Measurements from ENCODE around the gene HOXB8.

The HOXB8 gene

GRCh38 chr17:48624118-48624517, 9.0 kb upstream of the HOXB8 start:
- H3K9me3 Mint-ChIP-seq, result no peaks in the 10 kb centered on the region
- H3K36me3 Mint-ChIP-seq, result no peaks in the 10 kb centered on the region
- no peak overlapping the region for H3K4me3 Mint-ChIP-seq
- peaks cover 100% of the 10 kb centered on the region for H3K27me3 Mint-ChIP-seq
- H3K27ac Mint-ChIP-seq, result no peak overlapping the region
- CTCF ChIA-PET, result interaction anchor here (0.7 to 2.8 kb wide), 3 partner anchors 13 to 54 kb away, joined by 3 to 12 read pairs (median 3); no protein-coding TSS in a partner anchor
- peaks cover 22% of the 10 kb centered on the region for H3K4me1 Mint-ChIP-seq
- DNase-seq, result no peak

- H3K4me1 Mint-ChIP-seq, result peaks cover 28% of the 10 kb centered on the region
- H3K36me3 Mint-ChIP-seq, result peaks cover under 1% of the 10 kb centered on the region
- peaks cover 100% of the 10 kb centered on the region for H3K27me3 Mint-ChIP-seq
- no peaks in the 10 kb centered on the region for H3K9me3 Mint-ChIP-seq
- no peak for DNase-seq
- CTCF ChIA-PET, result interaction anchor here (1.1 to 2.8 kb wide), 2 partner anchors 13 to 55 kb away, joined by 3 to 12 read pairs; no protein-coding TSS in a partner anchor
- no peak overlapping the region for H3K4me3 Mint-ChIP-seq
- H3K27ac Mint-ChIP-seq, result no peak overlapping the region
Observed at GRCh38 chr17:48623583-48623982, 8.5 kb upstream of the HOXB8 start.

- Mint-ChIP-seq H3K27me3 (peaks cover 100% of the 10 kb centered on the region), H3K4me3 (no peak overlapping the region), H3K9me3 (no peaks in the 10 kb centered on the region), H3K4me1 (peaks cover 34% of the 10 kb centered on the region), H3K36me3 (peaks cover 1% of the 10 kb centered on the region), H3K27ac (no peak overlapping the region)
- DNase-seq, result no peak
- CTCF ChIA-PET, result interaction anchor here (0.5 to 2.8 kb wide), 5 partner anchors 10 to 102 kb away, joined by 3 to 12 read pairs (median 5); no protein-coding TSS in a partner anchor
Observed at GRCh38 chr17:48622857-48623256, 7.8 kb upstream of the HOXB8 start.

GRCh38 chr17:48621410-48622392, 6.6 kb upstream of the HOXB8 start:
- Mint-ChIP-seq H3K27me3 (peaks cover 100% of the 10 kb centered on the region), H3K9me3 (no peaks in the 10 kb centered on the region), H3K27ac (no peak overlapping the region), H3K36me3 (peaks cover 4% of the 10 kb centered on the region), H3K4me1 (peaks cover 40% of the 10 kb centered on the region), H3K4me3 (no peak overlapping the region)
- no peak for DNase-seq
- CTCF ChIA-PET, result interaction anchor here (0.8 to 2.8 kb wide), 6 partner anchors 11 to 604 kb away, joined by 3 to 12 read pairs (median 5); partner anchors contain the start of gene HOXB5

GRCh38 chr17:48620461-48621139, 5.5 kb upstream of the HOXB8 start:
- no peak overlapping the region for H3K27ac Mint-ChIP-seq
- H3K4me1 Mint-ChIP-seq, result peaks cover 35% of the 10 kb centered on the region
- CTCF ChIA-PET, result interaction anchor here (1.3 kb wide), 1 partner anchor 12 kb away, joined by 5 read pairs; no protein-coding TSS in a partner anchor
- H3K27me3 Mint-ChIP-seq, result peaks cover 100% of the 10 kb centered on the region
- DNase-seq, result no peak
- peaks cover 4% of the 10 kb centered on the region for H3K36me3 Mint-ChIP-seq
- no peak overlapping the region for H3K4me3 Mint-ChIP-seq
- no peaks in the 10 kb centered on the region for H3K9me3 Mint-ChIP-seq

GRCh38 chr17:48619826-48620449, 4.8 kb upstream of the HOXB8 start:
- H3K4me3 Mint-ChIP-seq, result no peak overlapping the region

GRCh38 chr17:48618256-48618896, 3.3 kb upstream of the HOXB8 start:
- peak; percentile 87 for DNase-seq
- H3K4me3 Mint-ChIP-seq, result peak overlapping the region; percentile 41
- H3K9me3 Mint-ChIP-seq, result no peaks in the 10 kb centered on the region
- CTCF ChIA-PET, result interaction anchor here (0.6 to 2.4 kb wide), 23 partner anchors 8 to 593 kb away, joined by 3 to 21 read pairs (median 4); partner anchors contain the start of gene HOXB5
- peaks cover 4% of the 10 kb centered on the region for H3K36me3 Mint-ChIP-seq
- peak overlapping the region; percentile 80 for H3K27ac Mint-ChIP-seq
- peaks cover 35% of the 10 kb centered on the region for H3K4me1 Mint-ChIP-seq
- peaks cover 100% of the 10 kb centered on the region for H3K27me3 Mint-ChIP-seq

More at GRCh38 chr17:48619826-48620449, 4.8 kb upstream of the HOXB8 start:
- no peak for DNase-seq
- Mint-ChIP-seq H3K27me3 (peaks cover 100% of the 10 kb centered on the region), H3K36me3 (peaks cover 4% of the 10 kb centered on the region), H3K27ac (peak overlapping the region; percentile 62), H3K4me1 (peaks cover 30% of the 10 kb centered on the region), H3K9me3 (no peaks in the 10 kb centered on the region)
- CTCF ChIA-PET, result interaction anchor here (2.4 kb wide), 1 partner anchor 485 kb away, joined by 8 read pairs; no protein-coding TSS in a partner anchor

- no peak overlapping the region for H3K4me3 Mint-ChIP-seq
- no peaks in the 10 kb centered on the region for H3K9me3 Mint-ChIP-seq
- peaks cover 100% of the 10 kb centered on the region for H3K27me3 Mint-ChIP-seq
- DNase-seq, result no peak
- H3K4me1 Mint-ChIP-seq, result peaks cover 40% of the 10 kb centered on the region
- CTCF ChIA-PET, result interaction anchor here (0.9 to 2.4 kb wide), 18 partner anchors 9 to 592 kb away, joined by 3 to 21 read pairs (median 5); partner anchors contain the start of gene HOXB5
- H3K36me3 Mint-ChIP-seq, result peaks cover 4% of the 10 kb centered on the region
- H3K27ac Mint-ChIP-seq, result peak overlapping the region; percentile 70
Observed at GRCh38 chr17:48617471-48618255, 2.6 kb upstream of the HOXB8 start.

- CTCF ChIA-PET, result interaction anchor here (0.9 to 2.3 kb wide), 5 partner anchors 24 to 536 kb away, joined by 4 to 21 read pairs (median 6); partner anchors contain the start of gene HOXB5
- Mint-ChIP-seq H3K27me3 (peaks cover 100% of the 10 kb centered on the region), H3K27ac (peak overlapping the region; percentile 42), H3K4me1 (peaks cover 46% of the 10 kb centered on the region), H3K4me3 (no peak overlapping the region), H3K36me3 (peaks cover 4% of the 10 kb centered on the region), H3K9me3 (no peaks in the 10 kb centered on the region)
- no peak for DNase-seq
Observed at GRCh38 chr17:48616717-48617470, 1.8 kb upstream of the HOXB8 start.

- Mint-ChIP-seq H3K27me3 (peaks cover 100% of the 10 kb centered on the region), H3K4me1 (peaks cover 53% of the 10 kb centered on the region), H3K4me3 (no peak overlapping the region), H3K27ac (peak overlapping the region; percentile 69), H3K36me3 (peaks cover 4% of the 10 kb centered on the region), H3K9me3 (no peaks in the 10 kb centered on the region)
- CTCF ChIA-PET, result interaction anchor here (2.8 kb wide), 1 partner anchor 10 kb away, joined by 11 read pairs; the partner anchor contains the start of gene HOXB9
- no peak for DNase-seq
Observed at GRCh38 chr17:48615963-48616716, 1.0 kb upstream of the HOXB8 start.

- H3K27me3 Mint-ChIP-seq, result peaks cover 100% of the 10 kb centered on the region
Observed at GRCh38 chr17:48613862-48614694, 1.0 kb downstream of the HOXB8 start.

More at GRCh38 chr17:48613862-48614694, 1.0 kb downstream of the HOXB8 start:
- H3K9me3 Mint-ChIP-seq, result no peaks in the 10 kb centered on the region
- CTCF ChIA-PET, result interaction anchor here (1.0 to 2.8 kb wide), 3 partner anchors 12 to 109 kb away, joined by 3 to 11 read pairs (median 4); partner anchors contain the start of genes HOXB9 and PRAC2
- H3K36me3 Mint-ChIP-seq, result peaks cover 4% of the 10 kb centered on the region
- H3K27ac Mint-ChIP-seq, result peak overlapping the region; percentile 75
- DNase-seq, result peak; percentile 45
- H3K4me3 Mint-ChIP-seq, result peak overlapping the region; percentile 18
- H3K4me1 Mint-ChIP-seq, result peaks cover 58% of the 10 kb centered on the region

Measured in activated naive CD4-positive, alpha-beta T cell treated with anti-CD3 and anti-CD28 coated beads, Interleukin-2, amount 10 ng/mL, durations not matched to agents 7 days and 5 days (primary cell).